ENCODE data around the gene AKNAD1.

DNA sequence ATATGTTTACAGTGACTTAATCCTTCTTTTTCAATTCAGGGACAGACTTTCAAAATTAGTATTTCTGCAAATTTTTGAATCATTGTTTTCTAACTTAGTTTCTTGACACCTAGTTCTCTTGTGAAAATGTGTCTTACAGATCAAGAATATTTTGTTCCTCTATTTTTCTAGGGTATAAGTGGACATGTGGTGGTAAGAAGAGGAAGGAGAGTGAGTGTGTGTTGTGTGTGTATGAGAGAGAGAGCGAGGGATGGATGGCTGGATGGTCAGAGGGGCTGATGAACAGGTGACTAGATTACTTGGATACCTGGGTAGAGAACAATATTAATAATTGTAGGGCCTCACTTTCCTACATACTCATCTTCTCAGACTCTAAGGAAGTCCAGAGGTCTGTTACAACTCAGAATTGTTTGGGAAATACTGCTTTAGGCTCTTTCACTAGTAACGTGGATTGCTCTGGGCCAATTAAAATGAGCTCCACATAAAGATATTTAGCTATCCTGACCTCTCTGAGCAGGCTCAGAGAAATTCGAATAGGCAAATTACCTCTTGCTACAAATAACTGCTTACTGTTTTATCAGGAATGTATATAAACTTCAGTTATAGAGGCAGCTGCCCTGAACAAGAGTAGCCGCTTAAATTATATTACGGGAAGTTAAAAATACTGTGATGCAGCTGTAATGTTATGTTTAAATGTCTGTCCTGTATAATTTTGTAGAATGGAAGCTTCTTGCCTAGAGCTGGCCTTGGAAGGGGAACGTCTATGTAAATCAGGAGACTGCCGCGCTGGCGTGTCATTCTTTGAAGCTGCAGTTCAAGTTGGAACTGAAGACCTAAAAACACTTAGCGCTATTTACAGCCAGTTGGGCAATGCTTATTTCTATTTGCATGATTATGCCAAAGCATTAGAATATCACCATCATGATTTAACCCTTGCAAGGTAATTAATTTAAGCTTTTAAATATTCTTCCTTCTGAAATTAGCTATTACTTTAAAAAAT, 39.6 kb upstream of the AKNAD1 start:
- TF ChIP-seq, protein P1, sequence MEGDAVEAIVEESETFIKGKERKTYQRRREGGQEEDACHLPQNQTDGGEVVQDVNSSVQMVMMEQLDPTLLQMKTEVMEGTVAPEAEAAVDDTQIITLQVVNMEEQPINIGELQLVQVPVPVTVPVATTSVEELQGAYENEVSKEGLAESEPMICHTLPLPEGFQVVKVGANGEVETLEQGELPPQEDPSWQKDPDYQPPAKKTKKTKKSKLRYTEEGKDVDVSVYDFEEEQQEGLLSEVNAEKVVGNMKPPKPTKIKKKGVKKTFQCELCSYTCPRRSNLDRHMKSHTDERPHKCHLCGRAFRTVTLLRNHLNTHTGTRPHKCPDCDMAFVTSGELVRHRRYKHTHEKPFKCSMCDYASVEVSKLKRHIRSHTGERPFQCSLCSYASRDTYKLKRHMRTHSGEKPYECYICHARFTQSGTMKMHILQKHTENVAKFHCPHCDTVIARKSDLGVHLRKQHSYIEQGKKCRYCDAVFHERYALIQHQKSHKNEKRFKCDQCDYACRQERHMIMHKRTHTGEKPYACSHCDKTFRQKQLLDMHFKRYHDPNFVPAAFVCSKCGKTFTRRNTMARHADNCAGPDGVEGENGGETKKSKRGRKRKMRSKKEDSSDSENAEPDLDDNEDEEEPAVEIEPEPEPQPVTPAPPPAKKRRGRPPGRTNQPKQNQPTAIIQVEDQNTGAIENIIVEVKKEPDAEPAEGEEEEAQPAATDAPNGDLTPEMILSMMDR (IDR thresholded peaks at IDR 0.05) = no peak
- peak; percentile 48 for TF ChIP-seq POLR2AphosphoS5 (IDR thresholded peaks at IDR 0.05)
